IMR-90 (cell line): ENCODE data around the gene MTA3. TPM values are rescaled to one million over a fixed set of nuclear protein-coding genes. Genes with fewer than 3 reads are reported as not detected.

Source experiments
- ATAC-seq: fragments of 200-7000 bp; cut with Tn5 transposase; 2 replicates; pipeline ENCODE4 v1.9.1; 2020; ENCODE audit warnings: low read depth, mild to moderate bottlenecking, moderate library complexity
- BruUV-seq: library from RNA; stranded (reverse); fragments of 400-500 nt; replicated peaks from 2 replicates; lab custom pipeline; 2021; lab: Mats Ljungman, UMichigan
- CTCF ChIA-PET: fragments of 300-600 bp; formaldehyde crosslinking; extraction: SDS; loops from one replicate; lab custom pipeline; 2021; ENCODE audit warnings: antibody characterized with exemption; lab: Yijun Ruan, JAX
- POLR2A ChIA-PET: fragments of 300-600 bp; sonication (Branson Sonifier 250); formaldehyde crosslinking; loops from one replicate; lab custom pipeline; 2022; ENCODE audit warnings: antibody characterized with exemption; ENCODE audit not compliant: unreplicated experiment; lab: Charles Lee
- DNase-seq: peaks from one replicate; pipeline ENCODE4 v3.0.0; 2013
- H2AFZ ChIP-seq: replicated peaks from 2 replicates; pipeline ENCODE3; 2013; ENCODE audit warnings: low read length, mild to moderate bottlenecking; ENCODE audit not compliant: poor library complexity
- H2AK5ac ChIP-seq: 2 replicates; pipeline ENCODE4 v1.6.1; 2013; ENCODE audit warnings: low read depth, low read length, inconsistent platforms
- H2AK9ac ChIP-seq: replicated peaks from 2 replicates; pipeline ENCODE3; 2013; ENCODE audit warnings: mild to moderate bottlenecking, low read depth, low read length, moderate library complexity; ENCODE audit not compliant: poor library complexity
- H2BK120ac ChIP-seq: 2 replicates; pipeline ENCODE4 v1.6.1; 2013; ENCODE audit warnings: low read depth, low read length, inconsistent platforms
- H2BK15ac ChIP-seq: 3 replicates; pipeline ENCODE4 v1.6.1; 2013; ENCODE audit warnings: low read depth, low read length, inconsistent platforms
- H2BK20ac ChIP-seq: 2 replicates; pipeline ENCODE4 v1.6.1; 2013; ENCODE audit warnings: low read depth, mild to moderate bottlenecking, inconsistent platforms, low read length, moderate library complexity
- H2BK5ac ChIP-seq: 2 replicates; pipeline ENCODE4 v1.6.1; 2013; ENCODE audit warnings: mild to moderate bottlenecking, low read depth, low read length, inconsistent platforms; ENCODE audit not compliant: poor library complexity, severe bottlenecking
- H3K14ac ChIP-seq: replicated peaks from 2 replicates; pipeline ENCODE4 v1.6.1; 2013; ENCODE audit warnings: low read depth, low read length, inconsistent platforms
- H3K18ac ChIP-seq: 2 replicates; pipeline ENCODE4 v1.6.1; 2013; ENCODE audit warnings: low read depth, low read length, control low read depth
- H3K23ac ChIP-seq: 2 replicates; pipeline ENCODE4 v1.6.1; 2013; ENCODE audit warnings: low read depth, low read length, inconsistent platforms
- H3K27ac ChIP-seq: 2 replicates; pipeline ENCODE4 v1.5.1; 2013; ENCODE audit warnings: mild to moderate bottlenecking, control low read depth, low read length; ENCODE audit not compliant: insufficient read depth
- H3K27me3 ChIP-seq: 2 replicates; pipeline ENCODE4 v1.6.1; 2013; ENCODE audit warnings: low read length; ENCODE audit not compliant: control insufficient read depth, insufficient read depth
- H3K36me3 ChIP-seq: 2 replicates; pipeline ENCODE4 v1.6.1; 2013; ENCODE audit warnings: low read length, mixed read lengths; ENCODE audit not compliant: control insufficient read depth, insufficient read depth
- H3K4ac ChIP-seq: 2 replicates; pipeline ENCODE4 v1.6.1; 2013; ENCODE audit warnings: low read depth, low read length, inconsistent platforms
- H3K4me1 ChIP-seq: 2 replicates; pipeline ENCODE4 v1.6.1; 2013; ENCODE audit warnings: low read length, mixed read lengths; ENCODE audit not compliant: control insufficient read depth, insufficient read depth
- H3K4me2 ChIP-seq: 2 replicates; pipeline ENCODE4 v1.6.1; 2013; ENCODE audit warnings: low read depth, mild to moderate bottlenecking, control low read depth, low read length, moderate library complexity
- H3K4me3 ChIP-seq: 2 replicates; pipeline ENCODE4 v1.5.1; 2013; ENCODE audit warnings: low read depth, mild to moderate bottlenecking, control low read depth, low read length, moderate library complexity; ENCODE audit not compliant: insufficient read depth
- H3K56ac ChIP-seq: 2 replicates; pipeline ENCODE4 v1.6.1; 2013; ENCODE audit warnings: low read length, inconsistent platforms; ENCODE audit not compliant: insufficient read depth; ENCODE audit errors: extremely low read depth
- H3K79me1 ChIP-seq, 2 experiments: 2 replicates each; pipeline ENCODE4 v1.6.1; 2013; ENCODE audit warnings: low read length in 2 of 2, inconsistent platforms in 1 of 2, low read depth in 1 of 2
- H3K9ac ChIP-seq: 2 replicates; pipeline ENCODE4 v1.6.1; 2013; ENCODE audit warnings: low read depth, low read length, control low read depth
- H3K9me1 ChIP-seq: 2 replicates; pipeline ENCODE4 v1.6.1; 2013; ENCODE audit warnings: low read length, inconsistent platforms; ENCODE audit not compliant: insufficient read depth
- H3K9me3 ChIP-seq: 2 replicates; pipeline ENCODE4 v1.6.1; 2013; ENCODE audit warnings: low read length; ENCODE audit not compliant: control insufficient read depth, insufficient read depth
- H4K20me1 ChIP-seq: 2 replicates; pipeline ENCODE4 v1.6.1; 2013; ENCODE audit warnings: low read length, inconsistent platforms; ENCODE audit not compliant: insufficient read depth
- H4K5ac ChIP-seq: 2 replicates; pipeline ENCODE4 v1.6.1; 2013; ENCODE audit warnings: mild to moderate bottlenecking, low read depth, low read length, control low read depth
- H4K8ac ChIP-seq, 2 experiments: 2 replicates each; pipeline ENCODE4 v1.6.1; 2013; ENCODE audit warnings: low read depth in 2 of 2, low read length in 2 of 2, control low read depth in 1 of 2, inconsistent platforms in 1 of 2
- H4K91ac ChIP-seq: 2 replicates; pipeline ENCODE4 v1.6.1; 2013; ENCODE audit warnings: low read depth, low read length, inconsistent platforms; ENCODE audit not compliant: insufficient read depth
- BHLHE40 ChIP-seq: fragments of 150-350 bp; IDR thresholded peaks from 2 replicates; pipeline ENCODE4 v1.6.1; 2016; ENCODE audit warnings: mild to moderate bottlenecking, low read depth, low read length
- CHD1 ChIP-seq: IDR thresholded peaks from 2 replicates; pipeline ENCODE4 v1.6.1; 2012; ENCODE audit warnings: low read depth, low read length, improper control_type of control experiment
- ELK1 ChIP-seq: fragments of 150-350 bp; IDR thresholded peaks from 2 replicates; pipeline ENCODE4 v1.6.1; 2016; ENCODE audit warnings: low read depth, mild to moderate bottlenecking, low read length, moderate library complexity, borderline replicate concordance
- FOS ChIP-seq: fragments of 150-350 bp; IDR thresholded peaks from 2 replicates; pipeline ENCODE4 v1.6.1; 2016; ENCODE audit warnings: low read depth, low read length
- MAZ ChIP-seq: IDR thresholded peaks from 2 replicates; pipeline ENCODE4 v1.6.1; 2012; ENCODE audit warnings: low read depth, mild to moderate bottlenecking, low read length, improper control_type of control experiment, moderate library complexity, borderline replicate concordance
- MXI1 ChIP-seq: IDR thresholded peaks from 2 replicates; pipeline ENCODE4 v1.6.1; 2012; ENCODE audit warnings: low read depth, mild to moderate bottlenecking, low read length, moderate library complexity, borderline replicate concordance
- NFE2L2 ChIP-seq: fragments of 150-350 bp; IDR thresholded peaks from 2 replicates; pipeline ENCODE4 v1.6.1; 2016; ENCODE audit warnings: low read depth, mild to moderate bottlenecking, low read length
- POLR2A ChIP-seq: IDR thresholded peaks from 2 replicates; pipeline ENCODE4 v1.6.1; 2012; ENCODE audit warnings: mild to moderate bottlenecking, low read depth, low read length
- RAD21 ChIP-seq: IDR thresholded peaks from 2 replicates; pipeline ENCODE4 v1.6.1; 2012; ENCODE audit warnings: low read length, improper control_type of control experiment
- RCOR1 ChIP-seq: IDR thresholded peaks from 2 replicates; pipeline ENCODE4 v1.6.1; 2012; ENCODE audit warnings: mild to moderate bottlenecking, low read length, improper control_type of control experiment; ENCODE audit not compliant: insufficient replicate concordance
- RFX5 ChIP-seq: IDR thresholded peaks from 2 replicates; pipeline ENCODE4 v1.8.0; 2012; ENCODE audit warnings: low read depth, mild to moderate bottlenecking, low read length, moderate library complexity
- SMC3 ChIP-seq: fragments of 150-350 bp; IDR thresholded peaks from 2 replicates; pipeline ENCODE4 v1.6.1; 2016; ENCODE audit warnings: low read depth, mild to moderate bottlenecking, antibody characterized with exemption, low read length, moderate library complexity
- WGBS, 2 experiments: methylation state at CpG; one replicate each; pipeline versions ENCODE4 v1.1.5 to v1.1.7; 2013; ENCODE audit warnings: missing lambda C conversion rate in 2 of 2; ENCODE audit not compliant: insufficient read length in 1 of 2; ENCODE audit errors: extremely low coverage in 2 of 2; 5-methylcytosine and 5-hydroxymethylcytosine counted together
- dilution Hi-C: fragments of 300-500 bp; cut with HindIII; formaldehyde crosslinking; loops from one replicate; pipeline ENCODE4 v1.14.3; 2018; ENCODE audit warnings: low sequenced_read_pairs; ENCODE audit not compliant: unreplicated experiment
- in situ Hi-C: fragments of 300-500 bp; cut with MboI; formaldehyde crosslinking; loops from 3 replicates; pipeline ENCODE4 v1.14.3; 2019; ENCODE audit warnings: low sequenced_read_pairs, inconsistent platforms, mixed read lengths
- intact Hi-C: fragments of 100-400 bp; cut with micrococcal nuclease; formaldehyde crosslinking; loops from 2 replicates; pipeline ENCODE4 v1.10.0; 2022
- polyA plus RNA-seq, 3 experiments: library from polyadenylated mRNA; depleted of rRNA; stranded (reverse); fragments of >200 nt; gene quantifications; 2 replicates each; pipeline ENCODE4 v1.2.3, GENCODE V29; 2012; ENCODE audit warnings: low replicate concordance in 1 of 3
- total RNA-seq: library from RNA; depleted of rRNA; stranded (reverse); fragments of >200 nt; gene quantifications from 2 replicates; pipeline ENCODE4 v1.2.3, GENCODE V29; 2012
- TF ChIP-seq, protein P1 (sequence below): conservative IDR thresholded peaks from 2 replicates; pipeline ENCODE4 v1.5.1; 2012; ENCODE audit warnings: mild to moderate bottlenecking, low read depth, low read length, improper control_type of control experiment
- TF ChIP-seq, protein P2 (sequence below): fragments of 150-350 bp; IDR thresholded peaks from 2 replicates; pipeline ENCODE4 v1.6.1; 2017; ENCODE audit warnings: mild to moderate bottlenecking, antibody characterized with exemption, low read length, low read depth

Gene MTA3
- total and polyA plus RNA-seq, 2 of the 4 experiments (the other 2 are of a cell fraction): 31.9 to 34.3 TPM

DNA sequence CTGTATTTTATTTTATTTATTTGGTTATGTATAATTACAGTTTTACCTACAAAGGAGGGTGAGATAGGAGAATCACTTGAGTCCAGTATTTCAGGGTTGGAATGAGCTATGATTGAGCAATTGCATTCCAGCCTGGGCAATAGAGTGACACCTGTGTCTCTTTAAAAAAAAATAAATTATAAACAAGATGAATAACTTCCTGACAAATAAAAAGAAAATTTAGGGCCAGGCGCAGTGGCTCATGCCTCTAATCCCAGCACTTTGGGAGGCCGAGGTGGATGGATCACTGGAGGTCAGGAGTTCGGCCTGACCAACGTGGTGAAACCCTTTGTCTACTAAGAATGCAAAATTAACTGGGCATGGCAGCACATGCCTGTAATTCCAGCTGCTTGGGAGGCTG lies 17.3 kb downstream of the MTA3 start:
- H2AFZ ChIP-seq: no peak overlapping the region
- H3K4me2 ChIP-seq: no peak overlapping the region
- intact Hi-C loops: no loop called here
- DNase-seq (no peak), ATAC-seq (no peak)
- H4K20me1 ChIP-seq: peaks cover 4% of the 10 kb centered on the region; the same call in 1 of the 2 replicates
- peaks cover 14% of the 10 kb centered on the region for H3K36me3 ChIP-seq
- no peak overlapping the region for H4K91ac ChIP-seq
- dilution Hi-C loops: no loop called here
- BruUV-seq: no TSS peak
- H4K5ac ChIP-seq: no peak overlapping the region
- H2BK5ac ChIP-seq: no peak overlapping the region
- H3K14ac ChIP-seq: no peak overlapping the region
- POLR2A ChIA-PET: no interaction called here
- TF ChIP-seq CHD1 (no peak), NFE2L2 (no peak), RAD21 (no peak), POLR2A (no peak), MAZ (no peak), RFX5 (no peak), SMC3 (no peak), MXI1 (no peak), BHLHE40 (no peak), FOS (no peak), ELK1 (no peak), RCOR1 (no peak)
- TF ChIP-seq, protein P1, sequence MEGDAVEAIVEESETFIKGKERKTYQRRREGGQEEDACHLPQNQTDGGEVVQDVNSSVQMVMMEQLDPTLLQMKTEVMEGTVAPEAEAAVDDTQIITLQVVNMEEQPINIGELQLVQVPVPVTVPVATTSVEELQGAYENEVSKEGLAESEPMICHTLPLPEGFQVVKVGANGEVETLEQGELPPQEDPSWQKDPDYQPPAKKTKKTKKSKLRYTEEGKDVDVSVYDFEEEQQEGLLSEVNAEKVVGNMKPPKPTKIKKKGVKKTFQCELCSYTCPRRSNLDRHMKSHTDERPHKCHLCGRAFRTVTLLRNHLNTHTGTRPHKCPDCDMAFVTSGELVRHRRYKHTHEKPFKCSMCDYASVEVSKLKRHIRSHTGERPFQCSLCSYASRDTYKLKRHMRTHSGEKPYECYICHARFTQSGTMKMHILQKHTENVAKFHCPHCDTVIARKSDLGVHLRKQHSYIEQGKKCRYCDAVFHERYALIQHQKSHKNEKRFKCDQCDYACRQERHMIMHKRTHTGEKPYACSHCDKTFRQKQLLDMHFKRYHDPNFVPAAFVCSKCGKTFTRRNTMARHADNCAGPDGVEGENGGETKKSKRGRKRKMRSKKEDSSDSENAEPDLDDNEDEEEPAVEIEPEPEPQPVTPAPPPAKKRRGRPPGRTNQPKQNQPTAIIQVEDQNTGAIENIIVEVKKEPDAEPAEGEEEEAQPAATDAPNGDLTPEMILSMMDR: no peak
- TF ChIP-seq, protein P2, sequence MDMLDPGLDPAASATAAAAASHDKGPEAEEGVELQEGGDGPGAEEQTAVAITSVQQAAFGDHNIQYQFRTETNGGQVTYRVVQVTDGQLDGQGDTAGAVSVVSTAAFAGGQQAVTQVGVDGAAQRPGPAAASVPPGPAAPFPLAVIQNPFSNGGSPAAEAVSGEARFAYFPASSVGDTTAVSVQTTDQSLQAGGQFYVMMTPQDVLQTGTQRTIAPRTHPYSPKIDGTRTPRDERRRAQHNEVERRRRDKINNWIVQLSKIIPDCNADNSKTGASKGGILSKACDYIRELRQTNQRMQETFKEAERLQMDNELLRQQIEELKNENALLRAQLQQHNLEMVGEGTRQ: no peak
- no peak overlapping the region for H2BK120ac ChIP-seq
- H3K9ac ChIP-seq: no peak overlapping the region
- H3K4me3 ChIP-seq: no peak overlapping the region
- no peak overlapping the region for H3K18ac ChIP-seq
- CTCF ChIA-PET: no interaction called here
- no peaks in the 10 kb centered on the region for H3K27me3 ChIP-seq
- H3K4ac ChIP-seq: no peak overlapping the region
- H3K9me1 ChIP-seq: 0 out of 2 replicates have a peak, but pooled peaks cover 2% of the 10 kb centered on the region
- H2AK5ac ChIP-seq: no peak overlapping the region
- H3K9me3 ChIP-seq: no peaks in the 10 kb centered on the region
- no peak overlapping the region for H4K8ac ChIP-seq
- H3K56ac ChIP-seq: no peak overlapping the region
- WGBS, 2 experiments: 92% methylated on average over 3 of the region's 4 CpGs; no CpG with 5 or more reads in 1 of the 2 experiments
- H3K4me1 ChIP-seq: no peaks in the 10 kb centered on the region
- no peak overlapping the region for H3K27ac ChIP-seq
- H2BK20ac ChIP-seq: no peak overlapping the region
- no peak overlapping the region for H2AK9ac ChIP-seq
- in situ Hi-C loops: no loop called here
- peaks cover 0 to 47% of the 10 kb centered on the region in 2 experiments; a peak in 3 of 4 replicates for H3K79me1 ChIP-seq
- H2BK15ac ChIP-seq: no peak overlapping the region
- H3K23ac ChIP-seq: no peak overlapping the region
